HG03025 (cell line): ENCODE results near the gene CDADC1.

ENCODE experiments used
- ATAC-seq: cut with Tn5 transposase; IDR thresholded peaks from one replicate; pipeline ENCODE4 v1.9.1; 2021; ENCODE audit warnings: mild to moderate bottlenecking, moderate library complexity; ENCODE audit not compliant: unreplicated experiment, low FRiP score

The CDADC1 gene

GRCh38 chr13:49247643-49248621 is at the start of gene CDADC1:
Gene CDADC1, plus strand, starts transcription at chr13:49247925. Its CDS starts 113 bp downstream, at chr13:49248038.
- ATAC-seq = peak; percentile 90

GRCh38 chr13:49206641-49207040 is 41.1 kb upstream of the CDADC1 start:
- no peak for ATAC-seq

- ATAC-seq = no peak
Observed at GRCh38 chr13:49208619-49209018, 39.1 kb upstream of the CDADC1 start.

GRCh38 chr13:49210114-49210513 is 37.6 kb upstream of the CDADC1 start:
- ATAC-seq = no peak

- no peak for ATAC-seq
Observed at GRCh38 chr13:49210669-49211068, 37.1 kb upstream of the CDADC1 start.

GRCh38 chr13:49213539-49213938 is 34.2 kb upstream of the CDADC1 start:
- no peak for ATAC-seq

GRCh38 chr13:49213997-49214916 is 33.5 kb upstream of the CDADC1 start:
- no peak for ATAC-seq

- no peak for ATAC-seq
Observed at GRCh38 chr13:49214917-49215376, 32.8 kb upstream of the CDADC1 start.

GRCh38 chr13:49216334-49216733 is 31.4 kb upstream of the CDADC1 start:
- no peak for ATAC-seq

- no peak for ATAC-seq
Observed at GRCh38 chr13:49217962-49218492, 29.7 kb upstream of the CDADC1 start.

- ATAC-seq = no peak
Observed at GRCh38 chr13:49218493-49219051, 29.2 kb upstream of the CDADC1 start.

GRCh38 chr13:49219647-49220035 is 28.1 kb upstream of the CDADC1 start:
- no peak for ATAC-seq

GRCh38 chr13:49220036-49220855 is 27.5 kb upstream of the CDADC1 start, which contains the start of gene MLNR:
Gene MLNR, plus strand, starts transcription at chr13:49220338. Its CDS starts 0 bp downstream, at chr13:49220338.
- no peak for ATAC-seq

- ATAC-seq = no peak
Observed at GRCh38 chr13:49220856-49221589, 26.7 kb upstream of the CDADC1 start.

- ATAC-seq = no peak
Observed at GRCh38 chr13:49221590-49221965, 26.1 kb upstream of the CDADC1 start.

- ATAC-seq = no peak
Observed at GRCh38 chr13:49225223-49226042, 22.3 kb upstream of the CDADC1 start.

- no peak for ATAC-seq
Observed at GRCh38 chr13:49226613-49227012, 21.1 kb upstream of the CDADC1 start.

- no peak for ATAC-seq
Observed at GRCh38 chr13:49234741-49235140, 13.0 kb upstream of the CDADC1 start.
